ENCODE results near the gene TRAPPC3.
"Not testable (repeated sequence)": the region's sequence is repeated elsewhere in the genome, so short reads cannot be mapped to it uniquely, and the experiment has no call there.

TRAPPC3 gene

DNA sequence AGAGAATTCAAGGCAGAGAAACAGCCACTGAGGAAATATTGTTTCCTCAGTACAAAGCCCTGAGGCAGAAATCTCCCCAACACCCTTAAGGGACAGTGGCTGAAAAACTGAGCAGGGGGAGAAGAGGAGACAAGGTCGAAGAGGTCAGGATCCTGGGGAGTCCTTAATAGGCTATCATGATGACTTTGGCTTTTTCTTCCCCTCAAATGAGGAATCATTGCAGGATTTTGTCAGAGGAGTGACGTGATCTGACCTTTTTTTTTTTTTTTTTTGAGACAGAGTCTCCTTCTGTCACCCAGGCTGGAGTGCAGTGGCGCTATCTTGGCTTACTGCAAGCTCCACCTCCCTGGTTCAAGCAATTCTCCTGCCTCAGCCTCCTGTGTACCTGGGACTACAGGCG lies 16.9 kb upstream of the TRAPPC3 start:
- no peak for DNase-seq (ENCODE audit: low spot score)

DNA sequence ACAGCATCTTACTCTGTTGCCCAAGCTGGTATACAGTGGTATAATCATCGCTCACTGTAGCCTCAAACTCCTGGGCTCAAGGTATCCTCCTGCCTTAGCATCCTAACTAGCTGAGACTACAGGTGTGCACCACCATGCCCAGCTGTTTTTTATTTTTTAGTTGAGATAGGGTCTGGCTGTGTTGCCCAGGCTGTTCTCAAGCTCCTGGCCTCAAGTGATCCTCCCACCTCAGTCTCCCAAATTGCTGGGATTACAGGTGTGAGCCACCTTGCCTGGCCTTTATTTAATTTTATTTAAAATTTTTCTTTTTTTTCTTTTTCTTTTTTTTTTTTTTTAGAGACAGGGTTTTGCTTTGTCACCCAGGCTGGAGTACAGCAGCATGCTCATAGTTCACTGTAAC lies 15.9 kb upstream of the TRAPPC3 start:
- no peak for DNase-seq (ENCODE audit: low spot score)

DNA sequence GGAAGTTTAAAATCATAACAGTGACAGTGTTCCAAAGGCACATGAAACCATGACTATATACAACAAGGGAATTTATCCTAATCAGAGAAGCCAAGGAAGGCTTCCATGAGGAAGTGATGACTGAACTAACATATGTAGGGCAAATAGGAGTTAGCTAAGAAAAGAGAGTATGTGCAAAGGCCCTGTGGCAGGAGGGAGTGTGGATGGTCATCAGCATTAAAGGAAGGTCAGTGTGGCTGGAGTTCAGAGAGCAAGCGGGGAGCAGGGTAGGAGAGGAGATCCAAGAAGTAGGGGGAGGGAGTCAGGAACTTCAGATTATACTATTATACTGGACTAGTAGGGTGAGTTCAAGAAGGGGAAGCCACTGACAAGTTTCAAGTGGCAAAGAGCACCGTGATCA lies 15.1 kb upstream of the TRAPPC3 start:
- DNase-seq (ENCODE audit: low spot score) = no peak

DNA sequence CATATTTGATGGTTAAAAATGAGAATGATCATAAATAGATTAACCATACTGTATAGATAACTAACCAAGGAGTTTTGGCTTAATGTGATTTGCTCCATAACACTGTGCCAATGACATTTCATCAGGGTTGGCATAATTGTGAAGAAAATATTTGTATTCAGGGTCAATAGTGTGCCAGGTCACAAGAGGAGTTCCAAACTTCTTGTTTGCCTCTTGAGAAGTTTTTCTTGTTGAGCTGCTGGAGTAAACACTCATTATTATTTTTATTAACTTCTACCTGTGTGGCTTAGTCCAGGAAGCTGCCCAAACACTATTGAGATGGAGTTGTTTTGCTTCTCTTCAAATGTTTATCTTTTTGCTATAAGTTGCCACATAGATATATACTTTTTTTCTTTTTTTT lies 14.1 kb upstream of the TRAPPC3 start:
- DNase-seq (ENCODE audit: low spot score) = no peak

DNA sequence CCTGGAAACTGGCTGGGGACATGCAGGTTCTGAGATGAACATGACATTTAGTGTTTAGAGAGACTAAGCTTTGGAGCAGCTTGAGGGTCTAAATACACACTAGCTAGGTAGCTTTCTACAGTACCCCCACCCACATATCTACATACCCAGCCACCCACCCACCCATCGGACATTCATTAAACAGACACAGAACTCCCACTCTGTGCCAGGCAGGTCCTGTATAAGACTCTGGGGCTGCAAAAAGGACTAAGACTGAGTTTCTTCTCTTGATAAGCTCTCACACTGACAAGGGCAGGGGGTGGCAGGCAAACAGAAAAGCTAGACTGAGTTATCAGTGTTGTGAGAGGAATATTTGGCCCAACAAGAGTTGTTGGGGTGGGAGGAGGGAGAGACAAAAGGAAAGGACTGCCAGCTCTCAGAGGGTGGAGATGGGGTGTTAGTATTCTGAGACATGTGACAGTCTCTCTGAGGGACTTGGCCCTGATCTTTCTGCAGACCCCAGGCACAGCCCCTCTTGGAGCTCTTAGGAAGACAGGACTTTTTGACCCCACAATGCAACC lies 13.5 kb upstream of the TRAPPC3 start:
- no peak for DNase-seq (ENCODE audit: low spot score)

DNA sequence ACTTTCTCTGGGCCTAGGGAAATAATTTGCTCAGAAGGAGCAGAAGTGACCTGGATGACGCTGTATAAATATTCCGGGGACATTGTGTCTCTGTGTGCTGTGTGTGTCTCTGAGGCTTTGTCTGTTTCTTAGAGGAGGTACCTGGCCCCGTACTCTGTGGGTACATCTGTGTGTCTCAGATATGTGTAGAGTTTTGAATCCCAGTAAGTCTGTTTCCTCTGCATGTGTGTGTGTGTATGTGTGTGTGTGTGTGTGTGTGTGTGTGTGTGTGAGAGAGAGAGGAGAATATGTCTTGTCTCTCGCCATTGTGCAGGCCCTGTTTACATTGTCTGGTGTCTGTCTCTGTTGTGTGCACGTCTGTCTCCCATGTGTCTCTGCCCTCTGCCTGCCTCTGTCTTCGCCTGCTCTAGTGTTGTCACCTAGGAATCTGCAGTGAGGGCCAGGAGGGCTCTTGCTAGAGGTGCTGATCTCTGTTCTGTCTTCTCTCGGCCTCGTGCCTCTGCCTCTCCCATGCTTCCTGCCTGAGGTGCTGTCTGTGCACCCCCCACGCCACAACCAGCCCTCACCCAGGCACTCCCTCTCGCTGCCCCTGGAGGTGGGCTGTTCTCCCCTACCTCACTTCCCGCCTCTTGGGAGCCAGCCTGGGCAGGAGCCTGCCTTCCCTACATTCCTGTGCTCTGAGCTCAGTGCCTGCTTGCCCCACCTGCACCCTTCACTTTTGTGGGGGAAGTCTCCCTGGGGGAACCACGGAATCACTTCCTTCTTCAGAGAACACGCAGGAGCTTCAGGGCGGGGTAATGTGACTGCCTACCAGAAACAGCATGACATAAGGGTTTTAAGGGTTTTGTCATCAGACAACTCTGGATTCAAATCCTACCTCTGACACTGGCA lies 12.6 kb upstream of the TRAPPC3 start:
- DNase-seq (ENCODE audit: low spot score) = no peak

DNA sequence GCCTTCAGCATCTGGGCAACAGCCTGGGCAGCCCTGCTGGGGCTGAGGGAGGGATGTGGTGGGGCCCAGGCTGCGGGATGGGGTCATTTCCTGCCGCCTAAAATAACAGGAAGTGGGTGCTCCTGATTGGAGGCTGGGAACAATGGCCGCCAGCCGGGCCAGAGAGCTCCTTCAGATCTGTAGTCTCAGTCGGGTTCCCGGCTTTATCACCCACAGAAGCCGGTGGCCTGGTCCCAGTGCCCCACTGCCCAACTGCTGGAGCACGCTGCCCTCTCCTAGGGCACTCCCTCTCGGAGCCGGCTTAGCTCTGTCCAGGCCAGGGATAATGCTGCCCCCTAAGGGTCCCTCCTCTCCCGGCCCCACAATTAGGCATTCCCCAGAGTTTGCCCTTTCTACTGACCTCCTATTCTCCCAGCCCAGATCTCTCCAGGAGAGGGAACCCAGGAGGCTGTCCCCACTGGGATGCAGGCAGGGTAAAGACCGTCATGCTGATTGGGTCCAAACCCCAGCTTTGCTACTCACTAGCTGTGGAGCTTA lies 11.7 kb upstream of the TRAPPC3 start:
- DNase-seq (ENCODE audit: low spot score) = peak; percentile 85

DNA sequence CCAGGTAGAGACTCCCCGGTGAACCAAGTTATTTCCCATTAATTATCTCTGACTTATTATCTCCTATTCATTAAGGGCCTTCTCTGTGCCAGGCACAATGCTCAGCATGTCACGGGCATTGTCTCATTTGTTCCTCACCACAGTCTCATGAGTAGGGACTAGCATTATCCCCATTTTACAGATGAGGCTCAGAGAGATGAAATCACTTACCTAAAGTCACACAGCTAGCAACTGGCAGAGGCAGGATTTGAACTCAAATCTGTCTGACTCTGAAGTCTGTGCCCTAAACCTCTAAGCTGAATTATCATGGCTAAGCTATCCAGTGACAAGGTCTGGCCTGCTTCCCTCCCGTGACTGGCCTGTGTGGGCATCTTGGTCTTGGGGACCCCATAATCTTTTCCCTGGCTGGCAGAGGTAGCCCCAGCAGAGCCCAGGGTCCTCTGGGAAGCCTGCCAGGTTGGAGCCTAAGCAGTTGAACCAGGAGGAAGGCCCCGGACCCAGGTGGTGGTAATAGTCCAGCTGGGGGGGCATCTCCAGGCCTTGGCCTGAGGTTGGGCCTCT lies 11.2 kb upstream of the TRAPPC3 start:
- DNase-seq (ENCODE audit: low spot score) = no peak

DNA sequence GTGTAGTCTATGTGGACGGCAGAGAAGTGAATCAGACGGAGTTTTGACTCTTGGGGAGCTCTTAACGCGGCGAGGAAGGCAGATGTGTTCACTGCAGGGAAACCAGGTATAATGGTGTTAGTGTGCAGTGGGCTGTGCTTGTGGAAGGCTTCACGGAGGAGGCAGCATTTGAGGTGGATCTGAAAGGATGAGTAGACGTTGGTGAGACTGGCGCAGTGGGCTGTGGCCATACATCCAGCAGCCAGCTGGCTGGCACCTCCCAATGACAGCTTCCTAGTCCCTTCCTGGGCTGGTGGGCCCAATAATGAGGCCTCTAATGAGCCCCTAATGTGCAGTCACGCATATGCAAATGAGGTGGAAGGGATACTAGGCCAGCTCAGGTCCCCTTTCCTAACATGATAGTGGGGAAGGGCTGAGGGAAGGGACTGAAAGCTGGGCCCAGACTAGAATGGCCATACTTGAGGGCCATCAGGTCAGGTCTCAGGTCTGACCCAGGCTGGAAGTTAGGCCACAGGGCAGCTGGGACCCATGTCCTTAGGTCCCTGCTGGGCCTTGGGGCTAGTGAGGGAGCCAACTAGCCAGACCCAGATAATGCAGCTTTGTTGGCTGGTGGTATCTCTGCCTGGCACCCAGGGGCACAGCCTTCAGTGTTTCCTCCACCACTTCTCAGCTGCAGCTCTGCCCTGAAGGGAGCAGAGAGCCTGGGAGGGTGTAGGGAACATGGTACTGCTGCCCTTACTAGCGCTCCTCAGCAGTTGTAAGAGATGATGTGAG lies 10.5 kb upstream of the TRAPPC3 start:
- no peak for DNase-seq (ENCODE audit: low spot score)

DNA sequence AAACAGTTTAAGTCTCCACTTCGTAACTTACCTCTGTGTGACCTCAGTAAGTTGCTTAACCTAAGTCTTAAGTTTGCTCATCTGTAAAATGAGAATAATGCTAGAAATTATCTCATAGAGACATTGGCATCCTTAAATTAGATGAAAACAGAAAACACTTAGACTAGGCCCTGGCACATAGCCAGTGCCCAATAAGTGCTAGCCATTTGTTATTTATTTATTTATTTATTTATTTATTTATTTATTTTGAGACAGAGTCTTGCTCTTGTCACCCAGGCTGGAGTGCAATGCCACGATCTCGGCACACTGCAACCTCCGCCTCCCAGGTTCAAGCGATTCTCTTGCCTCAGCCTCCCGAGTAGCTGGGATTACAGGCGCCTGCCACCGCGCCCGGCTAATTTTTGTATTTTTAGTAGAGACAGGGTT lies 9.6 kb upstream of the TRAPPC3 start:
- DNase-seq (ENCODE audit: low spot score) = not testable (repeated sequence)

DNA sequence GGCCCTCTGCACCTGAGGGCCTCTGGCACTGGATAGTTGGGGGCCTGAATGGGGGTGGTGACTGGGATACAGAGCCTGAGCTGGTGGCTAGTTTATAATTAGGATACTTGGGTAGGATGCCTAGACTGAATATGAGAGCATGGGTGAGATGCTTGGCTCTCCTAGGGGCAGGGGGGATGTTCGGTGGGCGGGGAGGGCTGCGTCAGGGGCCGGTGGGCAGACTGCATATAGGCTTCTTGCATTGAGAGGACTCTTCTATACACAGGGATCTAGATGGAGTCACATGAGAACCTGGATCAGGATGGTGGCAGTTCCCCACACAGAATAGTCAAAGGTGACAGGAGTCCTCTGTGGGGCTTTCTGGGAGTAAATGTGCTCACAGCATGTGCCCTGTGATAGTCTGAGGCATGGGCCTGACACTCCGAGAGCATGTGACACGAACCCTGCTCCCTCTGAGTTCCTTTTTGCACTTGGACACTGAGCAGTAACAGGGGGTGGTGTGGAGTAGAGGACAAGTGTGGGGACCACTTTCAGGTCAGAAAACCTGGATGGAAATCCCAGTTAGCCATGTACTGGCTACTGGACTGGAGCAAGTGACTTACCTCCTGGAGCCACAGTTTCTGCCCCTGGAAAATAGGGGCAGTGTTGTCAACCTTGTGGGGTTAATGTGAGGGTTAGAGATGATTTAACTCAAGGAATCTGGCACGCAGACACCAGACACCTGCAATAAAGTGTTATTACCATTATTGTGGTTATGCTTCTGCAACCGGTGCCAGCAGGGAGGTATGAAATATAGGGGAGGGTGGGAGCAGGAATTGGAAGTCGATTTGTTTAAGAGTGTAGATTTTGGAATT lies 8.9 kb upstream of the TRAPPC3 start:
- DNase-seq (ENCODE audit: low spot score) = no peak

DNA sequence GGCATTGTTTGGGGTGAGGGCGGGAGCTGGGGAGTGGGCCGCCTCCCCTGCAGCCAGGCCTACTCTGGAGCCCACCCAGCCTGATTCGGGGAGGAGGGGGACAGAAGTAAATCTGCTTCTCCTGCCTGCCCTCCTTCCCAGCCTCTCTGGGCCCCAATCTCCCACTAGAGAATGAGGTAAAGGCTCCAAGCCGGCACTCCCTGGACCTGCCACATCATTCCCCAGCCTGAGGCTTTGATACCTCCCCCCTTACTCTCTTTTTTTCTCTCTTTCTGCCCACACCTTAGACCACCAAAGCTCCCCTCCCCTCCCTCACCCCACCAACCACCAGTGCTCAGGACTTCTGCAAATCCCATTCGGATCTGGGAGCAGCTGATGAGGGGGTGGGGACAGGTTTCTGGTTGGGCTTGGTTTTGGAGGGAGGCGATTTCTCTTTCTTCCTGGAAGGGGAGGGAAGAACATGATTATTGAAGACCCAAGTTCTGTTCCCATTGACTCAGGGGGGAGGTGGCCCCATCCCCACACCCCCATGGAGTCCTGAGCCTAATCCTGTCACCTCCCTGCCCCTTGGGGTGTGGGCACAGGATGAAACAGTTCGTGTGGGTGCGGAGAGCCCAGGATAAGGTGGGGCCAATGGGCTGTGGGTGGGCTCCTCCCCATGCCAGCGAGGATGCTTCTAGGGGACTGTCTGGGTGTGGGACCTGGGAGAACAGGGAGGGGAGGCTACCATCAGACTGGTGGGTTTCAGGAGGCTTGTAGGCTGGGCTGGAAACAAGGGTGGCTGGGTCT lies 8.0 kb upstream of the TRAPPC3 start:
- peak; percentile 43 for DNase-seq (ENCODE audit: low spot score)

DNA sequence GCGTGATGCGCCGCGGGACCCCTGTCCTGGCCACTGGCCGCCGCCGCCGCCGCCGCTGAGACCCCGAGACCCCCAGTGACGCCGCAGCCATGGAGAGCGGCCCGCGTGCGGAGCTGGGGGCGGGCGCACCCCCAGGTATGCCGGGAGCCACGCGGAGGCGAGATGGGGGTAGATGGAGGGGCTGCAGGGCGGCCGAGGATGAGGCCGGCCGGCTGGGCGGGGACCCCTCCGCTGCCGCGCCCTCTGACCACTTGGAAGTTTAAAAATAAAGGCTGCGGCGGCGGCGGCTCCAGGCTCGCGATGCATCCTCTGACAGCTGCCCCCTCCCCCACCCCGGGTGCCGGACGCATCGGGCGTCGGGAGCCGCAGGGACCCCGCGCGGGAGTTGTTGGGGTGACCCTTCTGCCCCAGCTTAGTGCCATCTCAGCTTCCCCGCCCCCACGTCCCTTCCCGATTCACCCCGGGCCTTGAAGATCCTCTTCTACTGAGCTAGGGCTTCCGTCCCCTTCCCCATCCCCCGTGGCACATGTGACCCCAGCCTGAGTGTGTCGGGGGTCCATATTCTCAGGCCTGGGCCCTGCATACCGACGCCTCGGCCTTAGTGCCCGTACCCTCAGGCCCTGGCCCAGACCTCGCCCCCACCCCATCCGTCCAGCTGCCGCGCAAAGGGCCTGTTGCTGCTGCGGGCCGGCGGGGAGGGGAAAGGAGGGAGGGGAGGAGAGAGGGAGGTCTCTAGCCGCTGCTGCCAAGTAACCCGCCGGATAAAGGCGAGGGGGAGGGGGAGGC lies 7.2 kb upstream of the TRAPPC3 start:
- peak; percentile 50 for DNase-seq (ENCODE audit: low spot score)

DNA sequence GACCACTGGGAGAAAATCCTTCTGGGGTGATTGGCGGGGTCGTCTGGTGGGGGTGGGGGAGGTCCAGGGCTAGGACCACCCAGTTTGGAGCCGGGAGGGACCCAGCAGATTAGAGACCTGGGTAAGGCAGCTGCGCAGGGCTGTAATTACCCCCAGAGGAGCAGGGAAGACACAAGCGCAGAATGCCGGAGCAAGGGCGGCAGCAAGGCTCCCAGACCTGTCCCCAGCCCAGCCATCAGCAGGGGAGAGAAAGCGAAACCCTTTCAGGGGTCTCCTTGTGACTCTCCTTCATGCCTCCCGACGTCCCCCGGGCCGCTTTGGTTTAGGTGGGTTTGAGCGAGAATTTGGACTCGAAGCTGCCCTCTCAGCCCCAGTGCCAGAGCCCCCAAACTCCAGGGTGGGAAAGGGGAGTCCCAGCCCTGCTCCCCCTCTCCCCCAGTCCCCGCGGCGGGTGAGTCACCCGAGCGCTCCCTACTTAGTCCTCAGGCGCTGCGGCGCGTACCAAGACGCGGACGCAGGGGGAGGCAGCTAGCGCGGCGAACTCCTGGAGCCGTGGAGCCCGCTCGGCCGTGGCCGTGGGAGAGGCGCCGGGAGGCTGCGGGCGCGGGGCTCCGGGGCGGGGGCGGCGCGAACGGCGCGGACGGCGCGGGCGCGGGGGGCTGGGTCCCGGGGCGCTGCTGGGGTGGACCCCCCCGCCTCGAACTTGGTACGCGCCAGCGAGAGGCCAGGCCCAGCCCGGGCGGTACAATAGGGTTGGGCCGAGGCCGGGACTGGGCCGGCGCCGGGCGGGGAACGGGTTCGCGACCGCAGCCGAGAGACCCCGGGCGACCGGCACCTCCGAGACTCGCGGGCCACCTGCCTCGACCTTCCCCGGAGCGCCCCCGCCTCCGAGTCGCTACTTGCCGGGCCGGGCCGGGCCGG lies 6.4 kb upstream of the TRAPPC3 start, which contains the start of gene MAP7D1:
Gene MAP7D1, plus strand, starts transcription at position 753 of the 921 bp plus-strand sequence. CDS start 258 bp downstream, outside the sequence.
- DNase-seq (ENCODE audit: low spot score) = peak; percentile 92

DNA sequence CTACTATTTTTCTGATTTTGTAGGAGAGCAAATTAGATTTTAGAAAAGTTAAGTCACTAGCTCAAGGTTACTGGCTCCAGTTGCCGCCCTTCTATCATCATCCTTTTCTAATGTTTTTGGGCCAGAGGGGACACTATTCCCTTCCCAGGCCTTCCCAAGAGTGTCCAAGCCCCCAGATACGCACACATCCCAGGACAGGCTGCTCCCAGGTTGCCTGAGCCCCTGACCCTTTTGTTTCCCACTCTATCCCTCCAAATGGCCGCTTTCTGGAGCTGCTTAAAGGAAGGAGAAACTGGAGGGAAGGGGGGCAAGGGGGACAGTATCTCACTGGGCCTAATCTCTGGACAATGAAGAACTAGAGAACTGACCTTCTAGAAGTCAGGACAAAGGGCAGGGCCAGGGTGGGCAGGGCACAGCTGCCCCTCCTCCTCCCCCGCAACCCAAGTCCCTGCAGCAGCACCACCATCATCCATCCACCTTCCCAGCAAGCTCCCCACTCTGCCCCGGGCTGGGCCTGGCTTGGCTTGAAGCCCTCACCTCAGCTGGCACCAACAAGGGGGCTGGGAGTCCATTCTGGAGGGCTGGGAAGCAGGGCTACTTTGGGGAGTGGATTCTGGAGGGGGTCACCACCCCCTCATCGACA lies 5.6 kb upstream of the TRAPPC3 start:
- DNase-seq (ENCODE audit: low spot score) = no peak

DNA sequence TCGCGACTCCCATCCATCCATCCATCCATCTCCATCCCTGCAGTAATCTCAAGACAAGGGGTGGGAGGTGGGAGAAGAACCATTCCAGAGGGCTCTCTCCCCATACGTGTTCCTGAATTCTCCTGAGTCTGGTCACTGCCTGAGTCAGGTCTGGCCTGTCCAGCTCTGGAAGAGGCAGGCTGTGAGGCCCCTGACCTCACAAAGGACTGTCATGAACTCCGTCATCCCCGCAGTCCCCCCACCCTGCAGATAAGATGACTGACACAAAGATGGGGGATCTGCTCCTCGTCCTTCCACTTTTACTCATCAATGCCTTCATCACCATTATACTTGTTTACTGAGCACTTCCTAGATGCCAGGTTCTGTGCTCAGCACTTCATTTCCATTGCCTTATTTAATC lies 5.0 kb upstream of the TRAPPC3 start:
- no peak for DNase-seq (ENCODE audit: low spot score)

DNA sequence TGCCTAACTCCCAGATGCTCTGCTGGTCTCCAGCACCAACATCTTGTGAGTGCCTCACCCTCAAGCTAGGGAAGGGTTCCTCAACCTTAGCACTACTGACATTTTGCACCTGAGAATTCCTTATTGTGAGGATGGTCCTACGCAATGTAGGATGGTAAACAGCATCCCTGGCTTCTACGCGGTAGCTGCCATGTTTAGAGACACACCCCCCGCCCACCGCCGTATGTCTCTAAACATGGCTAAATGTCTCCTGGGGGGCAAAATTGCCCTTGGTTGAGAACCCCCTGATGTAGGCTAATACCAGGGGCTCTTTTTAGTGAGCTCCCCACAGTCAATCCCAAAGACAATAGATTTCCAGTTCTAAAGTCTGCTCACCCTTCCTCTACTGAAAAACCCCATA lies 4.2 kb upstream of the TRAPPC3 start:
- no peak for DNase-seq (ENCODE audit: low spot score)

DNA sequence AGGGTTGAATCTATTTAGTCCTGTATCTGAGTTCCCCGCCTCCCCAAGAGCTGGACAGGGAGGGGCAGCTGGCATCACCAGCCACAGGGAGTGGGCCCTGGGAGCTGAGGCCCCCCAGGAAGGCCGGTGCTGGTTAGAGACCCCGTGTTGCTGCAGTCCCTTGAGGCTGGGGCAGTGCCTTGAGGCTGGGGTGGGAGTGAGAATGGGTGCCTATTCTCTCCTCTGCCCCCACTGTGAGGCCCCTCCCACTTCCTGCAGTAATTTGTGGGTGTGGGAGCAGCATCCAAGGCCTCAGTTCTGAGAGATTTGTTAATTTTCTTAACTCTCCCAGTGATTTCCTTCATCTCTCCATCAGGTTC lies 2.5 kb upstream of the TRAPPC3 start:
- no peak for DNase-seq (ENCODE audit: low spot score)
